Activated CD8-positive, alpha-beta T cell treated with anti-CD3 and anti-CD28 coated beads for 36 hours (primary cell): ENCODE results near the gene SMOC2. TPM values are rescaled to one million over a fixed set of nuclear protein-coding genes. Genes with fewer than 3 reads are reported as not detected.

Experiments
- ATAC-seq: fragments of 200-7000 bp; cut with Tn5 transposase; one replicate; pipeline ENCODE4 v1.10.0; 2021; ENCODE audit warnings: mild to moderate bottlenecking, moderate library complexity
- CTCF ChIA-PET: fragments of 350-600 bp; sonication (Branson Sonifier 250); formaldehyde crosslinking; loops from one replicate; lab custom pipeline; 2021; ENCODE audit warnings: antibody characterized with exemption; lab: Charles Lee
- POLR2A ChIA-PET: fragments of 350-600 bp; sonication (Branson Sonifier 250); formaldehyde crosslinking; loops from one replicate; lab custom pipeline; 2021; ENCODE audit warnings: antibody characterized with exemption; lab: Charles Lee
- DNase-seq: peaks from one replicate; pipeline ENCODE4 v3.0.0-alpha.2; 2020
- H3K27ac Mint-ChIP-seq: one replicate; pipeline ENCODE4 v1.8.0; 2021; ENCODE audit warnings: mild to moderate bottlenecking, mixed read lengths
- H3K27me3 Mint-ChIP-seq: one replicate; pipeline ENCODE4 v1.8.0; 2021; ENCODE audit warnings: mixed read lengths
- H3K36me3 Mint-ChIP-seq: one replicate; pipeline ENCODE4 v1.8.0; 2021; ENCODE audit warnings: low read depth, mixed read lengths
- H3K4me1 Mint-ChIP-seq: one replicate; pipeline ENCODE4 v1.8.0; 2021; ENCODE audit warnings: low read depth, mixed read lengths
- H3K4me3 Mint-ChIP-seq: one replicate; pipeline ENCODE4 v1.8.0; 2021; ENCODE audit warnings: mild to moderate bottlenecking, moderate library complexity, mixed read lengths
- H3K9me3 Mint-ChIP-seq: one replicate; pipeline ENCODE4 v1.8.0; 2021; ENCODE audit warnings: mixed read lengths
- CTCF ChIP-seq: fragments of 200-600 bp; IDR thresholded peaks from one replicate; pipeline ENCODE4 v1.8.0; 2022; ENCODE audit warnings: antibody characterized with exemption, mild to moderate bottlenecking
- intact Hi-C: fragments of 100-400 bp; cut with micrococcal nuclease; formaldehyde crosslinking; loops from one replicate; pipeline ENCODE4 v1.10.0; 2022
- total RNA-seq, 2 experiments: library from RNA; stranded (reverse); gene quantifications; one replicate each; pipeline ENCODE4 v1.2.3, GENCODE V29; 2021

Gene SMOC2
- total RNA-seq, 2 experiments from 2014 or later: not detected

GRCh38 chr6:168464546-168464945 lies 23.6 kb downstream of the SMOC2 start:
- DNase-seq: no peak
- TF ChIP-seq CTCF: no peak
- H3K4me3 Mint-ChIP-seq: no peak overlapping the region
- POLR2A ChIA-PET: no interaction called here
- H3K27me3 Mint-ChIP-seq: peaks cover 6% of the 10 kb centered on the region
- H3K4me1 Mint-ChIP-seq: no peaks in the 10 kb centered on the region
- CTCF ChIA-PET: no interaction called here
- no peak overlapping the region for H3K27ac Mint-ChIP-seq
- no peaks in the 10 kb centered on the region for H3K9me3 Mint-ChIP-seq
- intact Hi-C loops: no loop called here
- H3K36me3 Mint-ChIP-seq: no peaks in the 10 kb centered on the region
- no peak for ATAC-seq

GRCh38 chr6:168468045-168468444 lies 27.1 kb downstream of the SMOC2 start:
- CTCF ChIA-PET: no interaction called here
- DNase-seq: no peak
- Mint-ChIP-seq H3K36me3 (no peaks in the 10 kb centered on the region), H3K27me3 (peaks cover 8% of the 10 kb centered on the region), H3K4me1 (no peaks in the 10 kb centered on the region), H3K27ac (no peak overlapping the region), H3K4me3 (no peak overlapping the region), H3K9me3 (no peaks in the 10 kb centered on the region)
- intact Hi-C loops: no loop called here
- no peak for TF ChIP-seq CTCF
- no peak for ATAC-seq
- POLR2A ChIA-PET: no interaction called here

- Mint-ChIP-seq H3K36me3 (no peaks in the 10 kb centered on the region), H3K4me3 (no peak overlapping the region), H3K27me3 (peaks cover 6% of the 10 kb centered on the region), H3K9me3 (no peaks in the 10 kb centered on the region), H3K27ac (no peak overlapping the region), H3K4me1 (no peaks in the 10 kb centered on the region)
- ChIA-PET CTCF (no interaction called here), POLR2A (no interaction called here)
- TF ChIP-seq CTCF: no peak
- DNase-seq: no peak
- ATAC-seq: no peak
- intact Hi-C loops: no loop called here
These were observed 28.5 kb downstream of the SMOC2 start for GRCh38 chr6:168469521-168469920.

- Mint-ChIP-seq H3K27ac (no peak overlapping the region), H3K4me3 (no peak overlapping the region), H3K9me3 (no peaks in the 10 kb centered on the region), H3K27me3 (peaks cover 10% of the 10 kb centered on the region), H3K4me1 (no peaks in the 10 kb centered on the region), H3K36me3 (no peaks in the 10 kb centered on the region)
- CTCF ChIA-PET: no interaction called here
- no peak for ATAC-seq
- DNase-seq: no peak
- no peak for TF ChIP-seq CTCF
- POLR2A ChIA-PET: no interaction called here
- intact Hi-C loops: no loop called here
These were observed 28.9 kb downstream of the SMOC2 start for GRCh38 chr6:168469926-168470325.

GRCh38 chr6:168472363-168472762 lies 31.4 kb downstream of the SMOC2 start:
- Mint-ChIP-seq H3K27me3 (peaks cover 20% of the 10 kb centered on the region), H3K4me1 (no peaks in the 10 kb centered on the region), H3K36me3 (no peaks in the 10 kb centered on the region), H3K27ac (no peak overlapping the region), H3K9me3 (no peaks in the 10 kb centered on the region), H3K4me3 (no peak overlapping the region)
- DNase-seq (no peak), ATAC-seq (no peak)
- TF ChIP-seq CTCF: no peak
- ChIA-PET CTCF (no interaction called here), POLR2A (no interaction called here)
- intact Hi-C loops: no loop called here
